GM18951 (cell line): ENCODE measurements around the gene EOLA1.
"Not testable (repeated sequence)": the region's sequence is repeated elsewhere in the genome, so short reads cannot be mapped to it uniquely, and the experiment has no call there.

Experiments
- POLR2A ChIP-seq: IDR thresholded peaks from 4 replicates; pipeline ENCODE4 v1.6.1; 2011; ENCODE audit warnings: mild to moderate bottlenecking; ENCODE audit not compliant: insufficient read length, insufficient read depth; ENCODE audit errors: extremely low read depth
- in situ Hi-C: fragments of 300-500 bp; cut with MboI; formaldehyde crosslinking; loops from one replicate; pipeline ENCODE4 v1.12.0; 2022; ENCODE audit warnings: low sequenced_read_pairs, mixed read lengths, inconsistent platforms; ENCODE audit not compliant: unreplicated experiment

Gene EOLA1

GRCh38 chrX:149504915-149505651 lies 35.7 kb upstream of the EOLA1 start, which contains the start of gene IDS:
IDS (minus strand) TSS chrX:149505306; CDS start chrX:149505137, 169 bp downstream.
- in situ Hi-C loops, result no loop called here
- TF ChIP-seq POLR2A, result peak; percentile 93

GRCh38 chrX:149505671-149506070 lies 35.1 kb upstream of the EOLA1 start:
- in situ Hi-C loops, result no loop called here
- no peak for TF ChIP-seq POLR2A

GRCh38 chrX:149506349-149506748 lies 34.5 kb upstream of the EOLA1 start:
- no peak for TF ChIP-seq POLR2A
- in situ Hi-C loops, result no loop called here

GRCh38 chrX:149508467-149508866 lies 32.3 kb upstream of the EOLA1 start:
- TF ChIP-seq POLR2A, result no peak
- in situ Hi-C loops, result no loop called here

- TF ChIP-seq POLR2A, result no peak
- in situ Hi-C loops, result no loop called here
These were observed 30.4 kb upstream of the EOLA1 start for GRCh38 chrX:149510386-149510785.

- in situ Hi-C loops, result no loop called here
- TF ChIP-seq POLR2A, result no peak
These were observed 29.7 kb upstream of the EOLA1 start for GRCh38 chrX:149511081-149511480.

GRCh38 chrX:149512225-149512885 lies 28.5 kb upstream of the EOLA1 start:
- in situ Hi-C loops, result no loop called here
- no peak for TF ChIP-seq POLR2A

- in situ Hi-C loops, result no loop called here
- TF ChIP-seq POLR2A, result no peak
These were observed 26.9 kb upstream of the EOLA1 start for GRCh38 chrX:149513825-149514428.

- in situ Hi-C loops, result no loop called here
- TF ChIP-seq POLR2A, result no peak
These were observed 24.7 kb upstream of the EOLA1 start for GRCh38 chrX:149515954-149516602.

- in situ Hi-C loops, result no loop called here
- TF ChIP-seq POLR2A, result no peak
These were observed 24.2 kb upstream of the EOLA1 start for GRCh38 chrX:149516604-149517003.

- TF ChIP-seq POLR2A, result no peak
- in situ Hi-C loops, result no loop called here
These were observed 23.5 kb upstream of the EOLA1 start for GRCh38 chrX:149517308-149517707.

- in situ Hi-C loops, result no loop called here
- TF ChIP-seq POLR2A, result no peak
These were observed 22.6 kb upstream of the EOLA1 start for GRCh38 chrX:149518236-149518635.

- in situ Hi-C loops, result not testable (repeated sequence)
These were observed 20.1 kb upstream of the EOLA1 start for GRCh38 chrX:149520636-149521277.
